ENCODE data around the gene CCNF. TPM values are rescaled to one million over a fixed set of nuclear protein-coding genes. Genes with fewer than 3 reads are reported as not detected.

CCNF gene
- total RNA-seq, 1 donor from 2014 or later, result 27.8 TPM

GRCh38 chr16:2484898-2485508 lies 55.8 kb downstream of the CCNF start:
- TF ChIP-seq, protein P1, sequence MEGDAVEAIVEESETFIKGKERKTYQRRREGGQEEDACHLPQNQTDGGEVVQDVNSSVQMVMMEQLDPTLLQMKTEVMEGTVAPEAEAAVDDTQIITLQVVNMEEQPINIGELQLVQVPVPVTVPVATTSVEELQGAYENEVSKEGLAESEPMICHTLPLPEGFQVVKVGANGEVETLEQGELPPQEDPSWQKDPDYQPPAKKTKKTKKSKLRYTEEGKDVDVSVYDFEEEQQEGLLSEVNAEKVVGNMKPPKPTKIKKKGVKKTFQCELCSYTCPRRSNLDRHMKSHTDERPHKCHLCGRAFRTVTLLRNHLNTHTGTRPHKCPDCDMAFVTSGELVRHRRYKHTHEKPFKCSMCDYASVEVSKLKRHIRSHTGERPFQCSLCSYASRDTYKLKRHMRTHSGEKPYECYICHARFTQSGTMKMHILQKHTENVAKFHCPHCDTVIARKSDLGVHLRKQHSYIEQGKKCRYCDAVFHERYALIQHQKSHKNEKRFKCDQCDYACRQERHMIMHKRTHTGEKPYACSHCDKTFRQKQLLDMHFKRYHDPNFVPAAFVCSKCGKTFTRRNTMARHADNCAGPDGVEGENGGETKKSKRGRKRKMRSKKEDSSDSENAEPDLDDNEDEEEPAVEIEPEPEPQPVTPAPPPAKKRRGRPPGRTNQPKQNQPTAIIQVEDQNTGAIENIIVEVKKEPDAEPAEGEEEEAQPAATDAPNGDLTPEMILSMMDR (IDR thresholded peaks at IDR 0.05; ENCODE audit: unreplicated experiment), result no peak
- Mint-ChIP-seq H3K36me3 (ENCODE audit: insufficient read depth) (no peaks in the 10 kb centered on the region), H3K4me1 (ENCODE audit: low read depth) (peaks cover 7% of the 10 kb centered on the region), H3K4me3 (ENCODE audit: low read depth) (no peak overlapping the region), H3K27ac (no peak overlapping the region), H3K27me3 (no peaks in the 10 kb centered on the region), H3K9me3 (ENCODE audit: low read depth) (no peaks in the 10 kb centered on the region)
- DNase-seq (ENCODE audit: low spot score, unreplicated experiment), result no peak

- no peak overlapping the region for H3K27ac Mint-ChIP-seq
- no peak overlapping the region for H3K4me3 Mint-ChIP-seq (ENCODE audit: low read depth)
- H3K36me3 Mint-ChIP-seq (ENCODE audit: insufficient read depth), result no peaks in the 10 kb centered on the region
- no peak for DNase-seq (ENCODE audit: low spot score, unreplicated experiment)
- no peaks in the 10 kb centered on the region for H3K9me3 Mint-ChIP-seq (ENCODE audit: low read depth)
- peaks cover 7% of the 10 kb centered on the region for H3K4me1 Mint-ChIP-seq (ENCODE audit: low read depth)
- TF ChIP-seq, protein P1 (IDR thresholded peaks at IDR 0.05; ENCODE audit: unreplicated experiment), result no peak
- no peaks in the 10 kb centered on the region for H3K27me3 Mint-ChIP-seq
Measured at GRCh38 chr16:2485811-2486507, 56.7 kb downstream of the CCNF start.

DNA sequence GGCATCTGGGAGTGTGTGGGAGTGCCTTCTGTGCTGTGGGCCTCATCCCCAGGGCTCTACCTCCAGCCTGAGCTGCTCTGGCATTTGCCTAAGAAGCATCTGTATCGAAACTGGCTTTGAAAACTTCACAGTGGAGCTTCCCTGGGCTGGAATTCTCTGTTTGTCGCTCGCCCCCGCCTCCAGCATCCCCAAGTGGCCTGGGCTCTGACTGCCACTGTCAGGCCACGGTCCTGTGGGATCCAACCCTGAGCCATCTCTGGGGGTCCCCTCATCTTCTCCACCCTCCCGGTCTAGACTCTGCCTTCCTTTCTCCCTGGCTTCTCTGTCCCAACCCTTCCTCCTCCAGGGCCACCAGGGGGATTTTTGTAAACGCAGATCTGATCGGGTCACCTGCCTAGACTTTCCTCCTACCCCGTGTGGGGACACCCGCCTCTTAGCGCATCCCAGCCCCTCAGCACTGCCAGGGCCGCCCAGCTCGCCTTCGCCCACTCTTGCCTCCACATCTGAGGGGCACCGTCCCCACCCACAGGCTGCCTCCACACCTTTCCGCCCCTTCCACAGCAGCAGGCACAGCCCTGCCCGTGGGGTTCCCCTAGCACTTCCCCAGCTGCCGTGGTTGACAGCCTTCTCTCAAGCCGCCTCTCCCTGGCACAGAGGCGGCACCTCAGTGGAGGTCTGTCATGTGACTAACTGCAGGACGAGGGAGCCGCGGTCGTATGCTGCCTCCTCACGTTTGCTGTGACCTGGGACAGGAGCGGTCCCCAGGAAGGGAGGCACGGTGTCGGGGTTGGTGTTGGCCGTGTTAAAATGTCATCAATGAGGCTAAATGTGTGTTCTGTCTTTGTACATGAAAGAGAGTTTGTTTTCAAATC lies 57.6 kb downstream of the CCNF start:
- Mint-ChIP-seq H3K4me1 (ENCODE audit: low read depth) (peaks cover 7% of the 10 kb centered on the region), H3K4me3 (ENCODE audit: low read depth) (no peak overlapping the region), H3K36me3 (ENCODE audit: insufficient read depth) (no peaks in the 10 kb centered on the region), H3K27ac (no peak overlapping the region), H3K27me3 (no peaks in the 10 kb centered on the region), H3K9me3 (ENCODE audit: low read depth) (no peaks in the 10 kb centered on the region)
- no peak for DNase-seq (ENCODE audit: low spot score, unreplicated experiment)
- TF ChIP-seq, protein P1 (IDR thresholded peaks at IDR 0.05; ENCODE audit: unreplicated experiment), result no peak

- Mint-ChIP-seq H3K4me3 (ENCODE audit: low read depth) (no peak overlapping the region), H3K36me3 (ENCODE audit: insufficient read depth) (no peaks in the 10 kb centered on the region), H3K27ac (no peak overlapping the region), H3K4me1 (ENCODE audit: low read depth) (peaks cover 9% of the 10 kb centered on the region), H3K27me3 (no peaks in the 10 kb centered on the region), H3K9me3 (ENCODE audit: low read depth) (no peaks in the 10 kb centered on the region)
- TF ChIP-seq, protein P1 (IDR thresholded peaks at IDR 0.05; ENCODE audit: unreplicated experiment), result no peak
- DNase-seq (ENCODE audit: low spot score, unreplicated experiment), result no peak
Measured at GRCh38 chr16:2487517-2487842, 58.2 kb downstream of the CCNF start.

DNA sequence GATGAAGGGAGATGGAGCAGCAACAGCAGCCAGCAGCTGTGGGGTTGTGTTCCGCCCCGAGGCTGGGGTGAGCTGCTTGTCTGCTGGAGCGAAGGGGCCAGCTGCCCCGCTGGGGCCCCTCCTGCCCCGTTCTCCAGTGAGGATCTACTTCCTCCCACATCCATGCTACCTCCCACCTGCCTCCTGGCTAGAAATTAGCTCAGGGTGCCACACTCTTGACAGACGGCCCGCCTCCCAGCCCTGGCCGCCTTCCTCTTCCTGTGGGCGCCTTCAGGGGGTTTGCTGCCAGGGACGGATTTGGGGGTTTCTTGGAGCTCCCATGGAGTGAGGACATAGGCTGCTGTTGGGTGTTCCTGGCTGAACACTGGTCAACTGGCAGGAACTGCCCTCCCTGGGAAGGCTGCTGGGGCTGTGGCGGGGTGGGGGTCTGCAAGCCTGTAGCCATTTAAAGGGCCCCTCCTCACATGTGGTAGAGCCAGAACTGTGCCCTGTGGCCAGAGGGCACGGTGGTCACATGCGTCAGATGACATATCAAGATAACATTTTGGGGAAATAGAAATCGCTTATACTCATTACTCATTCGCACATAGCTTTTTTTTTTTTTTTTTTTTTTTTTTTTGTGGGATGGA lies 58.8 kb downstream of the CCNF start:
- Mint-ChIP-seq H3K4me3 (ENCODE audit: low read depth) (no peak overlapping the region), H3K36me3 (ENCODE audit: insufficient read depth) (no peaks in the 10 kb centered on the region), H3K27me3 (no peaks in the 10 kb centered on the region), H3K27ac (no peak overlapping the region), H3K4me1 (ENCODE audit: low read depth) (peaks cover 9% of the 10 kb centered on the region), H3K9me3 (ENCODE audit: low read depth) (no peaks in the 10 kb centered on the region)
- TF ChIP-seq, protein P1 (IDR thresholded peaks at IDR 0.05; ENCODE audit: unreplicated experiment), result no peak
- DNase-seq (ENCODE audit: low spot score, unreplicated experiment), result no peak
